NCI-H2171 treated with DMSO at 0.1 percent for 48 hours (cell line): ENCODE measurements around the gene IRF5.
"Not testable (repeated sequence)": the region's sequence is repeated elsewhere in the genome, so short reads cannot be mapped to it uniquely, and the experiment has no call there.

Experiments used
- DNase-seq: peaks from one replicate; lab custom pipeline; 2025; lab: John Stamatoyannopoulos, UW

The IRF5 gene

GRCh38 chr7:128961030-128961659 lies 23.4 kb downstream of the IRF5 start:
- DNase-seq = no peak

DNA sequence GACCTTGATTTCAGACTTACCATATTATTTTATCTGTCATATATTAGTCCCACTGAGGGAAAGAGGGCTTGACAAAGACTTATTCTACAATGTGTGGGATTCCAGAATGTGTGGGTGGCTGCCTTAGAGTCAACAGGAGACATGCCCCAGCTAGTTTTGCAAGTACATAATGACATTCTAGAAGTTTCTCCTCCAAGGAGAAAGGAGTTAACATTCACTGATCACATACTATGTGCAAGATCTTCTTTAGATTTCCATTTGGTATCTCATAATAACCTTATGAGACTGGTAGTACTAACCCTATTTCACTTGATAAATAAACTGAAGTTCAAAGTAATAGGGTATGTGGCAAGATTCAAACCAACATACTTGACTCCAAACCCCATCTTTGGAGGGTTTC lies 25.2 kb downstream of the IRF5 start:
- no peak for DNase-seq

DNA sequence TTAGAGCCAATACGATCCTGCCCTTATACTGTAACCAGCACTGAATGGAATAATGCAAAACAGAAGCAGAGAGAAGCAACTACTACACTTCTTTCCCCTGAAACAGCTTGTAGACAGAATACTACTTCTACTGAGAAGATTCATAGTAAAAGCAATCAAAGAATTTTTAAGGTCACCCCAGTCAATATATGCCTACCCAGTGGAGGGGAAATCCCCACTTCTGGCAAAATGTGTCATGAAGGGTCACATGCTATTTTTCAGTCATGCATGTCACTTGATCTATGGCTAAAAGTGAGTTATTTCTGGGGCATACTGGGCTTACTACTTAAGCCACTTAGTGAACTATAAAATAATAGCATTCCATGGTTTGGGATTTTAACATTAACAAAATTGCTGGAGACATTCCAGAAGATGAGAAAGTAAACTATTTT lies 25.6 kb downstream of the IRF5 start:
- no peak for DNase-seq

DNA sequence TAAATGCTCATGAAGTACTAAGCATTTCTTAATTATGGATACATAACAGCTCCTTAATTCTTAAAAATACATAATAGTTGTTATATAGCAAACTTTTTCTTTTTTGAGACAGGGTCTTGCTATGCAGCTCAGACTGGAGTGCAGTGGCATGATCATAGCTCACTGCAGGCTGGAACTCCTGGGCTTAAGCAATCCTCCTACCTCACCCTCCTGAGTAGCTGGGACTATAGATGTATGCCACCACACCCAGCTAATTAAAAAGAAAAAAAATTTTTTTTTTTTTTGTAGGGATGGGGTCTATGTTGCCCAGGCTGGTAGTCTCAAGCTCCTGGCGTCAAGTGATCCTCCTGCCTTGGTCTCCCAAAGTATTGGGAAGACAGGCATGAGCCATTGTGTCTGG lies 30.9 kb downstream of the IRF5 start:
- DNase-seq = no peak

- no peak for DNase-seq
These were observed 36.7 kb downstream of the IRF5 start for GRCh38 chr7:128974241-128974934.

GRCh38 chr7:128982105-128982504 lies 44.4 kb downstream of the IRF5 start:
- no peak for DNase-seq

DNA sequence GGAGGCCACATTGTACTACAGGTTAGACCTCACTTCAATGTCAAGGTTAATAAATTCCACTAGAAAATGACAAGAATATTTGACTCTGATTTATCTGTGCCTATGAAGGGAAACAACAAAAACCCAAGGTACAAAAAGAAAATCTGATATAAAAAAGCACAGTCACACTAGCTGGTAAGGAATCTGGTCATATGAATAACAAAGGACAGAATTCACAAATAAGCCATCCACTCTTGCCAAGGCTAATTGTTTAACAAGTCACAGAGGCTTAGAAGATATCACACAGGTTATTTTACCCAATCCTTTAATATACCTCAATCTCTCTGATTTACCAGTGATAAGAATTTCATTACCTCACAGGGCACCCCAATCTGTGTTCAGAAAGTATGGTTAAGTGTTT lies 47.9 kb downstream of the IRF5 start:
- no peak for DNase-seq

DNA sequence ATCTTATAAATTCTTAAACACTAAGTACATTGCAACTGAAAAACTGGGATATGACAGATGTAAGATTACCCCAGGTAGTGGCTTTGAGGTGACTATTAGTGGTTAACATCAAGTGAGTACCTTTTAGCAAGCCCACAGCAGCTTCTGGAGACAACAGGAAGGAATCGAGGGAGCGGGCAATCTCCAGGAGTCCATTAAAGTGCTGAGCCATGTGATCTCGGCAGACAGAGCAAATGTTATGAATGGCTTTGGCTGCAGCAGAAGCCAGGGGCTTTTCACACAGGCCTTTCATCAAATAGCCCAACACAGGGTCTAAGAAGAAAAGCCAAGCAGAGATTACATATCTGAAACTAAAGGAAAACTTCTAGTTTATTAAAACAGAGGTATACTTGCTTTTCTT lies 48.9 kb downstream of the IRF5 start:
- no peak for DNase-seq

DNA sequence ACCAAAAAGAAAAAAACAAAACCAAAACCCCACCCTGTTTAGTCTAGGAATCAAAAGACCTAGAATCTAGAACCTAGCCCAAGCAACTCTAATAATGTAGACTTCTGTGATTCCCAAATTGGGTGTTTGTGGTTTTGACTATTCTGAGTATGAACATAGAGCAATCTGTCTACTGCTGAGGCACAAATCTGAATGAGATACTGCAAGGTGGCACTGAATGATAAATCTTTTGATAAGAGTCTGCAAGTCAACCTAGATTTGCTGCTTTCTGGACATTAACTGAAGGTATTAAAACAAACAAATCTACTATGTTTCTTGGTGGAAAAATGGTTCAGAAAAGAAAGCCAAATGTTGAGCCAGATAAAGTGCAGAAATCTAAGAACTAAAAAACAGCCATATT lies 50.6 kb downstream of the IRF5 start:
- no peak for DNase-seq

GRCh38 chr7:128989961-128990360 lies 52.2 kb downstream of the IRF5 start:
- no peak for DNase-seq

- DNase-seq = no peak
These were observed 55.7 kb downstream of the IRF5 start for GRCh38 chr7:128993419-128993818.

GRCh38 chr7:128994560-128994959 lies 56.8 kb downstream of the IRF5 start:
- not testable (repeated sequence) for DNase-seq

GRCh38 chr7:128997181-128997580 lies 59.5 kb downstream of the IRF5 start:
- no peak for DNase-seq
